Stimulated activated CD4-positive, alpha-beta T cell treated with anti-CD3 and anti-CD28 coated beads, TNF-alpha, amount 100 ng/mL, for 1 hour (primary cell): Measurements from ENCODE around the gene UBE2D1.

Experiments used
- DNase-seq, 3 donors: peaks; one replicate each; pipeline ENCODE4 v3.0.0-alpha.2; 2020; ENCODE audit warnings: low read depth in 3 of 3, low spot score in 1 of 3

The UBE2D1 gene

DNA sequence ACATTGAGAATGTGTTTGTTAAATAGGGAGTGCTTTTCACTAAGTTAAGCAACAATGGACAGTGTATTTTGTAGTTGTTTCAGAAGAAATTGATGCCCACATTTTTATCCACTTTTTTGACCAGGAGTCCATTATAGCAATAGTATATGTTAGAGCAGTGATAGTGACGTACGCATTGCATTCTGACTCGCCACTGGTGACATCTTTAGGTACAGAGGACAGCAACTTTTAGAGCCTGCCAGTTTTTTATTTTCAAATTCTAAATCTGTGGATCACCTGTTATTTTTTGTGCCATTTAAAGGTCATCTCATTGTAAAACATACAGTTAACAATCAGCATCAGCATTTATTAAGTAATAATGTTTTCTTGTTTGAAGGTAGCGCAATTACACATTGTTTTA, 1.4 kb downstream of the UBE2D1 start:
- DNase-seq = no peak

DNA sequence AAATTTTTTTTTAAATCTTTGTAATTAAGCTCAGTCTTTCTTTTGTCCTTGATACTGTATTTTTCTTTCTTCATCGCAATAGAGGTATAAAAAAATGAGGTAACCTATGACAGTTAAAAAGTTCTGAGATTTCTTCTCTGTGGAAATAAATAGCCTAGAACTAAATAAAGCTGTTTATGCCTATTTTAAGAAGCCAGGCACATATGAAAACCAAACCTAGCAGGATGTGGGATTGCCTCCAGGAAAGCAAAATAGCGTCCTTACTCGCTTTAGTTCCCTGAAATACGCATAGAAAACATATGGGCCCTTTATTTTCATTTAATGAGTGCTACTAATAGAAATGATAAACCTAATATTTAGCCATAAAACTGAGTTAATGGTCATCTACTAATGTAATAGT, 6.6 kb downstream of the UBE2D1 start:
- DNase-seq = no peak

DNA sequence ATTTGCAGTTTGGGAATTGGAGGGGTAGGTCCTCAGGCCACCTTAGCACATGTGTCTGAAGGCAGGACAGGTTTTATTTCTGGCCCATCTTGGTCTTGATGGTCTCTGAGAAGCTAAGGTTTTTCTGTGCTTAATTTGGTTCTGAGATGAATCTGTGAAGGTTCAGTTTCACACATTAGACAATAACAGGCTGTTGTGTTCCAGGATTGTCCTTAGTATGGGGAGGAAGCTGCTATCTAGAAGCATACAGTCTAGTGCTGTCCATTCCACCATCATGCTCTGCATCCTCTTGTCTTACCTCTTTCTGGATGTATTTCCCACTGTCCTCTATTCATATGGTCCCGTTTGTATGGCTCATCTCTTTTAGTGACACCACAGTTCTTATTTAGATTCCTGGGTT, 7.1 kb downstream of the UBE2D1 start:
- DNase-seq = no peak

DNA sequence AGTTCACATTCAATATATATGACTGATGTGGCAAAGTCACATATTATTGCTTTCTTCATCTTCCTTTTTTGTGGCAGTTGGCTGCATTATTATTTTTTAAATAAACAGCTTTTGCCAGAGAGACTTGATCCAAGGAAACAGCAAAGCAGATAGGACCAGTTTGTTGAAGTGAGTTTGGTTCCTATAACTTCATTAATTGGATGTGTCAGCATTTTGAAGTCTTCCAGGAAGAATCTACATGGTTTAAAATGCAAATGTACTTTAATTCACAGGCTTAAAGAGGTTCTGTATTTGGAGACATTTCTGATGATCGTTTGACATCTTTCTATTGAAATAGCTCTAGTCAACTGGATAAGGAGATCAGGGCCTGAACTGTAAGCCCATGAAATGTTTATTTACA, 13.2 kb downstream of the UBE2D1 start:
- DNase-seq = no peak

DNA sequence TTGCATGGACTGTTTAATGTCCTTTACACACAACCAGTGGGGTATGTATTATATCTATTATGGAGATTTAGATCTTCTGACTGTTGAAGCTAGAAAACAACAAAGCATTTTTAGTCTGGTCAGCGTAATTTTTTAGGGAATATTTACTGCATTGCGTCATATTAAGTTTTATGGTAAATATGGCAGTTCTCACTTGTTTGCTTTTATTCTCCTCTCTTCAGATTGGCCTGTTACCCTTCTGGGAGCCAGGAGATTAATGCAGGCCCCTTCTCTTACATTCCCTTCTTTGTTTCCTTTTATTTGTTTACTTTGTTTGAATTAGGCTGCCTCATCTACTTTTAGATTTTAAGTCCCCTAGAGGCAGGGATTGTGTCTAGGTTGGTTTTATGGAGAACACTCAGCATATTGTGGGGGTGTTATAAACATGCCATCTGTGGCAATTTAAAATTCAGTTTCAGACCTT, 13.8 kb downstream of the UBE2D1 start:
- DNase-seq = no peak

DNA sequence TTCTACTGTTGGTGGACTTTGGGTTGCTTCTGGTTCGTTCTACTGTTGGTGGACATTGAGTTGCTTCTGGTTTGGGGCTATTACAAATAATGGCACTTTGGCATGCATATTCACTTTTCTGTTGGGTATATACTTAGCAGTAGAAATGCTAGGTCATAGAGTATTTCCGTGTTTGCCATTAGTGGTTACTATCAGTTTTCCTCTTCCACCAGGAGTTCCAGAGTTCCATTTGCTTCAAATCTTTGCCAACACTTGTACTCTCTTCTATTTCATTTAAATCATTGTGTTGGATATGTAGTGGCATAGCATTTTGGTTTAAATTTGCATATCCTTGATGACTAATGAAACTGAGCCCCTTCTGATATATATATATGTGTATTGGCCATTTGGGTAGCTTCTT, 15.2 kb downstream of the UBE2D1 start:
- no peak for DNase-seq

DNA sequence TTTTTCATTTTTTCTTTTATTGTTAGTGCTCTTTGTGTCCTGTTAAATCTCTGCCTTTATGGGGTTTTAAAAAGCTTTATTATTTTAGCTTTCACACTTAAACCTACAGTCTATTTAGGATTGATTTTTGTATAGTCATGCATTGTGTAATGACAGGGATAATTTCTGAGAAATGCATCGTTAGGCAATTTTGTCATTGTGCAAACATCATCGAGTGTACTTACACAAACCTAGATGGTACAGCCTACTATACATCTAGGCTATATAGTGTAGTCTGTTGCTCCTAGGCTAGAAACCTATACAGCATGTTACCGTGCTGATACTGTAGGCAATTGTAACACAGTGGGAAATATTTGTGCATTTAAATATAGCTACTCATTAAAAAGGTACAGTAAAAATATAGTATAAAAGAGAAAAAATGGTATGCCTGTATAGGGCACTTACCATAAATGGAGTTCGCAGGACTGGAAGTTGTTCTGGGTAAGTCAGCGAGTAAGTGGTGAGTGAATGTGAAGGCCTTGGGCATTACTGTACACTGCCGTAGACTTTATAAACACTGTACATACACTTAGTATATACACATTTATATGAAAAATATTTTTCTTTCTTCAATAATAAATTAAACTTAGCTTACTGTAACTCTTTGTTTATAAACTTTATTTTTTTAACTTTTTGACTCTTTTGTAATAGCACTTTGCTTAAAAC, 16.0 kb downstream of the UBE2D1 start:
- DNase-seq = no peak

DNA sequence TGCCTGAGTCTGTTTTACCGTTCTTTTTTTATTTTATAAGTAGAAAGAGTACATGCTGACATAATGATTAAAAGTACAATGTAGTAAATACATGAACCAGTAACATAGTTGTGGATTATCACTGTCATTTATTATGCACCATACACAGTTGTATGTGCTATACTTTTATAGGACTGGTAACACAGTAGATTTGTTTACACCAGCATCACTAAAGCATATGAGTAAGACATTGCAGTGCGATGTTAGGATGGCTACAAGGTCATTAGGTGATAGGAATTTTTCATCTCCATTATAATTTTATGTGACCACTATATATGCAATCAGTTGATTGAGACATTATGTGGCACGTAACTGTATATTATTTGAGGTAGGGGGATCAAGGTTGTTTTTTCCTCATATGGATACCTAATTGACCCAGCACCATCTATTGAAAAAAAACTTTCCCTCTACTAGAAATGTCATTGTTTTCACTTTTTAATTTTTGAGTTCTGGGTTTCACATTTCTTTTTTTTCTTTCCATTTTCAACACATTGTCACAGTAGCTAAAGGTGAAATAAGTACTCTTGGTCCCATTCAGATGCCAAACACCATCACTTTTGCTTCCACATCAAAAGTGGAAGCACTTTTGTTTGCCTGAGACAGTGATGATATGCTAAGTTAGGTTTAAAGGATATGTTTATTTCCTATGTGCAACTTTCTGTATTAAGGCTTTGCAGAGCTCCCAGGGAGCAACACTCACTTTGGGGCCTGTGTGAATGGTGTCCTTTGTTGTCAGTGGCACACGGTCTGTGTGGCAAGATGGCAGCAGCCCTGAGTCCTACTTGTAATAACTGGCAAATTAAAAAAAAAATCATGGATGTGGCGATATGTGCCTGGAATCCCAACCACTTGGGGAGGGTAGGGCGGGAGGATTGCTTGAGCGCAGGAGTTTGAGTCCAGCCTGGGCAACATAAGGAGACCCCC, 17.1 kb downstream of the UBE2D1 start:
- no peak for DNase-seq

DNA sequence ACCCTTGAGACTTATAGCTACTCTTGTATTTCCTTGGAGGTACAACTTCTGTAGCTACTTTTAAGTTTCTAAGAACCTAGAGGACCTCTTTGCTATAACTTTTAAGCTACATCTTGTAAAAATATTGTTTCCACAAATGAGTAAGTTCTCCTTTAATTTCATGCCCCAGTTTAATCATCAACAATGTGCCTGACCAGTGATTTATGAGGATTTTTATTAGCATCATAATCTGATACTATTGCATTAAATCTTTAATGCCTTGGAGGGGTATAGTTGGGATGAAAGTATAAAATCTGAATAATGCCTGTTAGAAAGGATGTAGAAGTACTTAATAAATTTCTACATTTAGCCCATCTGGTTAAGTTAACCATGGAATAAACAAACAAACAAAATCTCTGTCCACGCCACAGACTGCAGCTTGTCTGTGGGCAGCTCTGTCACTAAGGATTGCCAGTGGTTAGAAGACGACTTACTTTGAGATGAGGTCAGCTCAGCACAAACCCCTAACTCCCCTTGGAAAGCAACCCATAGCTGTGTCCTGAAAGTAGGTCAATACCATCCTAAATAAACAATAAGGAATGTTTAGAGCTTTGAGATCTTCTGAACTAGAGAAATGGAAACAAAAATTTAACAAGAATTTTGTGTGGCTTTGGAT, 18.3 kb downstream of the UBE2D1 start:
- no peak for DNase-seq

DNA sequence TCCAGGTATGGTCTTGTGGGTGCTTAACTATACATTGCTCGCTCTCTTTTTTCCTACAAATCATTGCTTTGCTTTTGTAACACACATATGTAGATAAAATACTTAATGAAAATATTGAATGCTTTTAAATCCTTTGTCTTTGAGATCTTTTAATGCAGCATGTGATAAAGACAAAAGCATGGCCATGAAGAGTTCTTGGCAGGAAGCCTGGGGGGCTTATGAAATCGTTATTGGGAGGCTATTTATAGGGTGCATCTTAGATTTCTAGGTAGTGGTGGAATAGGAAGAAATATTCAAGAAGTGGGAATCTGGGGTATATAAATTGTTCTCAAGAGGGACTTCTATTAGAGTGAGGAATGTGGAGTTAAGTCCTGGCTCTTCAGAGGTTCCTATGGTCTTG, 21.9 kb downstream of the UBE2D1 start:
- no peak for DNase-seq

DNA sequence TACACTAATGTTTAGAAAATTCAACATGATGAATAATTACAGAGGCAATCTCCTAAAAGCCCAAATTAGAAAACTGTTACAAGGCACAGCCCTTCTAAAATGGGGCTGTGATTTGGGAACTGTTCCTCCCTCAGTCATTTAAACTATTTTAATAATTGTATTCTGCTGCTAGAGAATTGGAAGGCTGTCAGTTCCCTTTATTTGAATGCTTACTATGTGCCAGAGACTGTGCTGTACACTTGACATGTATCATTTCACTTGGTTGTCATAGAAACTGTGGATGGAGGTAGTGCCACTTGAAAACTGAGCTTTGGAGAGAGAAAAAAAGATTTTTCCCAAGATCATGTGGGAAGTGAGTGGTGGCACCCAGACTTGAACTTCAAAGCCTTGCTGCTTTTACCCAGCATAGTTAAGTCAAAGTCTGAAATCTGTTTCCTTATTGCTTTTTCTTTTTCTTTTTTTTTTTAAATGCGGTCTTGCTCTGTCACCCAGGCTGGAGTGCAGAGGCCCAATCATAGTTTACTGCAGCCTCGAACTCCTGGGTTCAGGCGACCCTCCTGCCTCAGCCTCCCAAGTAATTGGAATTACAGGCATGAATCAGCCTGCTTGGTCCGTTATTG, 23.6 kb downstream of the UBE2D1 start:
- DNase-seq = no peak

DNA sequence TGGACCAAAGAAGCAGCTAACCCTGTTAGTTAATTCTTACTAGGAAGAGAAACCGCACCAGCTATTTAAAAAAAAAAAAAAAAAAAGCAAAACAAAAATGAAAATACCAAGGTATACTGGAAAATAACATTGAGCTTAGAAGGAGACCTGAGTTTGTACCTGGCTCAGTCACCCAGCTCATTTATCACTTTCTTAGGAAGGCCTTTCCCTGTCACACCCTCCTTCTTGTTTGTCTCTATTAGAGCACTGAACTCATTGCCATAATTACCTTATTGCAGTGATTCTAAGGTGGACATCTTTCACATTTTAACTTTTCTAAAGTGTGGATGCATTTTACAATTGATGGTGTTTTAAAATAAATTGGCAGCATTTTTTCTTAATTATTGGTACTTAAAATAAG, 24.1 kb downstream of the UBE2D1 start:
- no peak for DNase-seq

DNA sequence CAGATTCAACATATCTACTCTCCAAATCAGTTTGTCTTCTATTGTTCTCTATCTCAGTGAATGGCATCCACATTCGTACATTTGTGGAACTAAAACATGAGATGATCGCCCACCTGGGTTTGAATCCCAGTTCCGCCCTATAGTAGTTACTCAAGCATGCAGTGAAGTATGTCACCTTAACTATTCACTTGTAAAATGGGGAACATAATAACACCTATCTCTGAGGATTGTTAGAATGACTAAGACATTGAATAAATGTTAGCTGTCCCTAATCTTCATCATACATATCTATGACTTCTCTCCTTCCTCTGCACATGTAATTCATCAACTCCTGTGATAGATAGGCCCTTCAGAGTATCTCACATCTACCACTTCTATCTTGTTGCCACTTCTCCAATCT, 24.7 kb downstream of the UBE2D1 start:
- DNase-seq = no peak

DNA sequence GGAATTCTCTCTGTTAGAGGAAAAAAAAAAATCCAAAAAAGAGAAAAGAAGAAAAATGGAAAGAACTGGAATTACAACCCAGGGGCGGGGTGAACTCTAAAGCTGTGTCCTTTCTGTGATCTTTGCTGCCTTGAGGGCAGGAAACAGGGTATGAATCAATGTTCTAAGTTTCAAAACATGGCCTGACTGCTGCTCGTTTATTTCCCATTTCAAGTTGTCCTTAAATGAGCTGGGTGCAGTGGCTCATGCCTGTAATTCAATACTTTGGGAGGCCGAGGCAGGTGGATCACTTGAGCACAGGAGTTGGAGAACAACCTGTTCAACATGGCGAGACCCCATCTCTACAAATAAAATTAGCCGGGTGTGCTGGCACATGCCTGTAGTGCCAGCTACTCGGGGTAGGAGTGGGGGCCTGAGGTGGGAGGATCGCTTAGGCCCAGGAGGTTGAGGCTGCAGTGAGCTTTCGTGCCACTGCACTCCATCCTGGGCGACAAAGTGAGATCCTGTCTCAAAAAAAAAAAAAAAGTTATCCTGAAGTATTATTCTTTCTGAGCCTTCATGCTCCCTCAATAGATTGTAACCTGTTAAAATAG, 25.7 kb downstream of the UBE2D1 start:
- no peak for DNase-seq

DNA sequence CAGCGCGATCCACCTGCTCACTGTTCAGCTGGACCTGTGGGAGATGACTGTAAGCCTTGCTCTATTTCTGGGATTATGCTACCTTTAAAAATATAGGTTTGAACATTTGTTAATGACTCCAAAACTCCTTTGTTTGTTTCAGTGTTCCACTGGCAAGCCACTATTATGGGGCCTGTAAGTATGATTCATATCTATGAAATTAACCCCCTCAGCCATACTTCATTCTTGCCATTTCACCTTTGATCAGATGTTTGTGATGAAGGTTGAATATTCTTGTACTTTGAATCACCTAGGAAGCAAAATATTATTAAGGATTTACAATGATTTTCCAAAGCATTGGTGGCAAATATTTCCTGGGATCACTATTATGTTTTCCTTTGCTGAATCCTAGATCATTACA, 26.5 kb downstream of the UBE2D1 start:
- no peak for DNase-seq

DNA sequence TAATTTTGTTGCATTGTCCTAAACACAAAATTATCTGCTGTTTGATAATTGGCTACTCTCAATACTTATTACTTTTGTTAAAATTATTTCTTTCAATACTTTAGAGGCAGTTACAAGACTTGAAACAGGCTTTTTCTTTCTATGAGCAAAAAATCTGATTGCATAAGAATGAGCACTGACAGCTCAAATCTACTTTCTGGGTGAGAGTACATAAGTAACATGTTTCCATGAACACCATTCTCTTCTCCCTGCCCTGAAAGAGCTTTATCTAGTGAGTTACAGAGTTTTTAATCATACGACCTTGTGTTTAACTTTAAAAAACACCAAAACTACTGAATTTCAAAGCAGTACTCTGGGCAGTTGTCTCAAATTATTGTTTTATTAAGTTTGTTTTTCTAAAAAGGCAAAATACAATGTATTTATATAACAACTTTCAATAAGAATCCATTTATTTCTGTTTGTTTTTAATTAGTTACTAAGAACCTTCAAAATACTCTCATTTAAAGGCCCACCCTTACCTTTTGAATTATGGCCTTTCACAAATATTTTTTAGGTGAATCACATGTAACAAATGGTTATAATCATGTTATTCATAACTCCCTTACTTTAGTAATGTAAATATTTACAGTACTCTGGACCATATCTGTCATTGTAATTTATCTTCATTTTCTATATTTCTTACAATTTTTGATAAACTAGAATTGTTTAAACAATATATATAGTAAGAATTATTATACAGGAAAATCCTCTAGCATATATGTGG, 27.4 kb downstream of the UBE2D1 start:
- DNase-seq = no peak

DNA sequence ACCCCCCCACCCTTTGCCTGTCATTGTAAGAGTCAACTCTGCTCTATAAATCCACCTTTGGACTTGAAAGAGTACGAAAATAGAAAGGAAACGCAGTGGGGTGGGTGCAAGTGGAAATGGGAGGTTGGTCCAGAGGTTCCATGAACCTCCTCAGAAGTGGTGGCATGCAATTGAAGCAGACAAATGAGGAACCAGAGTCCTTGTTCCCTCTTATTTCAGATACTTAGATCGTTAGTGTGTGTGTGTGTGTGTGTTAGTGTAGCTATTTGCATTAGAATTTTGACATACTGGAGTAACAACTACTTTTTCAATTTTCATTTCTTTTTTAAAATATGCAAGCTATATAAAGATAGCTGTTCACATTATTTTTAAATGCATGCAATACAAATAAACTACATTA, 32.3 kb downstream of the UBE2D1 start:
- no peak for DNase-seq

DNA sequence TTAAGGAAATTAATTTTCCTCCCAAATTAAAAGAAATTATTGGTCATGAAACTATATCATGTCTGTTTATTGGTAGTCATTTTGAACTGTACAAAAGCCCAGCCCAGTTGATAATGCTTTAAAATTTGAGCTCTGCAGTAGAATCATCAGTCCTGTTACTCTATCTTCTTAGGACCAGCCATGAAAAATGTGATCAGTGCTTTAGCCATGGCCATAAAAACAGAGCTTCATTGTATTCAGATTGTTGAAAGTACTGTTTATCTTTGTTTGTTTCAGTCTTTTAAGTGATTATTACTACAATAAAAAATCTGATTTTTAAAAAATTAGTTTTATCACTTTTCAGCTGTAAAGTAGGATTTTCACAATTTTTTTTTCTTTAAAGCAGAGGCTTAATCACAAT, 36.7 kb downstream of the UBE2D1 start:
- no peak for DNase-seq

DNA sequence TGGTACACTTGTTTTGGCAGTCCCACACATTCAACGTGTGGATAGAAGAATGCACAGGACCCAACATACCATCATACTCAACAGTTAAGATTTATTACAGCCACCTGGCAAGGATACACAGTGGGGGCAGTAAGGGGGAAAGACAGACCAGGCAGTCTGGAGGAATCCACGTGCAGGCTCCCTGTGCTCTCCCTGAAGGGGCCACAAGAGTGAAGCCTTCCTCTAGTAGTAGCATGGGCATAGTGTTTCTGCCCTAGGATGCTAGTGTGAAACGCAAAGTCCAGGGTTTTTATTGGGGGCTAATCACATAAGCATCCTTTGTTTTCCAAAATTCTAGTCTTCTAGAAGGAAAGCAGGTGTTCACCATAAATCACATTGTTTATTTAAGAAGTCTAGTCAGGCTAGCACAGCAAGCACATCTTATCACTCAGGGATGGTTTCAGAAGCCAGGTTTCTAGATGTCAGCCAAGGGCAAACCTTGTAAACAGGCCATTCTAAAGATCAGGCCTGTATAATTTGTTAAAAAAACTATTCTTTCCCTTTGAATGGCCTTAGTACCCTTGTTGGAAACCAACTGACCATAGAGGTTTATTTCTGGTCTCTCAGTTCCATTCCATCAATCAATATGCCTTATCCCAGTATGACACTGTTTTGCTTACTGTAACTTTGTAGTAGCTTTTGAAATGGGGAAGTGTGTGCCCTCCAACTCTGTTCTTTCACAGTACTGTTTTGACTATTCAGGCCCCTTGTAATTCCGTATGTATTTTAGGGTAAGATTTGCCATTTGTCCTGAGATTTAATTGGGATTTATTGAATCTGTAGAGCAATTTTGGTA, 38.0 kb downstream of the UBE2D1 start:
- no peak for DNase-seq
